Activated B cell treated with CpG ODN at 0.5 μM for 24 hours (primary cell): Measurements from ENCODE around the gene NCKAP5. TPM values are rescaled to one million over a fixed set of nuclear protein-coding genes. Genes with fewer than 3 reads are reported as not detected.

Experiments
- ATAC-seq: fragments of 200-7000 bp; cut with Tn5 transposase; one replicate; pipeline ENCODE4 v1.10.0; 2021; ENCODE audit warnings: low read depth, mild to moderate bottlenecking, moderate library complexity
- CTCF ChIA-PET: fragments of 350-600 bp; sonication (Branson Sonifier 250); formaldehyde crosslinking; loops from one replicate; lab custom pipeline; 2021; ENCODE audit warnings: antibody characterized with exemption; lab: Charles Lee
- POLR2A ChIA-PET: fragments of 350-600 bp; sonication (Branson Sonifier 250); formaldehyde crosslinking; loops from one replicate; lab custom pipeline; 2021; ENCODE audit warnings: antibody characterized with exemption; lab: Charles Lee
- DNase-seq: peaks from one replicate; pipeline ENCODE4 v3.0.0; 2022
- H3K27ac Mint-ChIP-seq: one replicate; pipeline ENCODE4 v1.8.0; 2020; ENCODE audit warnings: mixed read lengths
- H3K27me3 Mint-ChIP-seq: one replicate; pipeline ENCODE4 v1.8.0; 2021; ENCODE audit warnings: mixed read lengths
- H3K36me3 Mint-ChIP-seq: one replicate; pipeline ENCODE4 v1.8.0; 2021; ENCODE audit warnings: low read depth, mixed read lengths
- H3K4me1 Mint-ChIP-seq: one replicate; pipeline ENCODE4 v1.8.0; 2021; ENCODE audit warnings: mixed read lengths
- H3K4me3 Mint-ChIP-seq: one replicate; pipeline ENCODE4 v1.8.0; 2020; ENCODE audit warnings: mild to moderate bottlenecking, mixed read lengths
- H3K9me3 Mint-ChIP-seq: one replicate; pipeline ENCODE4 v1.8.0; 2020; ENCODE audit warnings: mixed read lengths
- CTCF ChIP-seq: fragments of 200-600 bp; IDR thresholded peaks from one replicate; pipeline ENCODE4 v1.8.0; 2022; ENCODE audit warnings: antibody characterized with exemption, mild to moderate bottlenecking
- intact Hi-C: fragments of 100-400 bp; cut with micrococcal nuclease; formaldehyde crosslinking; loops from one replicate; pipeline ENCODE4 v1.15.1; 2024
- total RNA-seq: library from RNA; stranded (reverse); gene quantifications from 2 replicates; pipeline ENCODE4 v1.2.3, GENCODE V29; 2022

The NCKAP5 gene
- total RNA-seq, 1 donor from 2014 or later, result not detected

GRCh38 chr2:132798341-132798740 is 769.9 kb downstream of the NCKAP5 start:
- no peak for TF ChIP-seq CTCF
- intact Hi-C loops, result no loop called here

GRCh38 chr2:132797556-132797955 is 770.7 kb downstream of the NCKAP5 start:
- POLR2A ChIA-PET, result no interaction called here

More at GRCh38 chr2:132798341-132798740, 769.9 kb downstream of the NCKAP5 start:
- ChIA-PET POLR2A (no interaction called here), CTCF (no interaction called here)
- Mint-ChIP-seq H3K36me3 (no peaks in the 10 kb centered on the region), H3K27me3 (peaks cover 2% of the 10 kb centered on the region), H3K4me1 (no peaks in the 10 kb centered on the region), H3K4me3 (no peak overlapping the region), H3K27ac (no peak overlapping the region), H3K9me3 (no peaks in the 10 kb centered on the region)
- no peak for DNase-seq
- ATAC-seq, result no peak

GRCh38 chr2:132797071-132797470 is 771.2 kb downstream of the NCKAP5 start:
- Mint-ChIP-seq H3K9me3 (no peaks in the 10 kb centered on the region), H3K4me3 (no peak overlapping the region), H3K27me3 (peaks cover 2% of the 10 kb centered on the region), H3K4me1 (no peaks in the 10 kb centered on the region), H3K36me3 (no peaks in the 10 kb centered on the region), H3K27ac (no peak overlapping the region)
- no peak for TF ChIP-seq CTCF
- ATAC-seq (no peak), DNase-seq (no peak)
- ChIA-PET POLR2A (no interaction called here), CTCF (no interaction called here)
- intact Hi-C loops, result no loop called here

More at GRCh38 chr2:132797556-132797955, 770.7 kb downstream of the NCKAP5 start:
- intact Hi-C loops, result no loop called here
- no peaks in the 10 kb centered on the region for H3K9me3 Mint-ChIP-seq
- no peak for TF ChIP-seq CTCF
- ATAC-seq, result no peak
- H3K36me3 Mint-ChIP-seq, result no peaks in the 10 kb centered on the region
- no peaks in the 10 kb centered on the region for H3K4me1 Mint-ChIP-seq
- peaks cover 2% of the 10 kb centered on the region for H3K27me3 Mint-ChIP-seq
- CTCF ChIA-PET, result no interaction called here
- H3K27ac Mint-ChIP-seq, result no peak overlapping the region
- no peak for DNase-seq
- no peak overlapping the region for H3K4me3 Mint-ChIP-seq

- ATAC-seq (no peak), DNase-seq (no peak)
- H3K27me3 Mint-ChIP-seq, result peaks cover 2% of the 10 kb centered on the region
- ChIA-PET POLR2A (no interaction called here), CTCF (no interaction called here)
- intact Hi-C loops, result no loop called here
- H3K4me1 Mint-ChIP-seq, result no peaks in the 10 kb centered on the region
- no peak overlapping the region for H3K4me3 Mint-ChIP-seq
- no peaks in the 10 kb centered on the region for H3K36me3 Mint-ChIP-seq
- TF ChIP-seq CTCF, result no peak
- H3K9me3 Mint-ChIP-seq, result no peaks in the 10 kb centered on the region
- H3K27ac Mint-ChIP-seq, result no peak overlapping the region
These were observed 773.0 kb downstream of the NCKAP5 start for GRCh38 chr2:132795220-132795619.

GRCh38 chr2:132793532-132793931 is 774.7 kb downstream of the NCKAP5 start:
- TF ChIP-seq CTCF, result no peak
- ChIA-PET POLR2A (no interaction called here), CTCF (no interaction called here)
- intact Hi-C loops, result no loop called here
- ATAC-seq, result no peak
- no peaks in the 10 kb centered on the region for H3K4me1 Mint-ChIP-seq
- no peaks in the 10 kb centered on the region for H3K36me3 Mint-ChIP-seq
- DNase-seq, result no peak
- no peak overlapping the region for H3K27ac Mint-ChIP-seq
- no peaks in the 10 kb centered on the region for H3K9me3 Mint-ChIP-seq
- H3K4me3 Mint-ChIP-seq, result no peak overlapping the region
- peaks cover 2% of the 10 kb centered on the region for H3K27me3 Mint-ChIP-seq
